ENCODE data around the gene B4GALT3. TPM values are rescaled to one million over a fixed set of nuclear protein-coding genes. Genes with fewer than 3 reads are reported as not detected.

Gene B4GALT3
- total and polyA plus RNA-seq, 5 donors = 16.0 to 21.0 (median 19.6) TPM

DNA sequence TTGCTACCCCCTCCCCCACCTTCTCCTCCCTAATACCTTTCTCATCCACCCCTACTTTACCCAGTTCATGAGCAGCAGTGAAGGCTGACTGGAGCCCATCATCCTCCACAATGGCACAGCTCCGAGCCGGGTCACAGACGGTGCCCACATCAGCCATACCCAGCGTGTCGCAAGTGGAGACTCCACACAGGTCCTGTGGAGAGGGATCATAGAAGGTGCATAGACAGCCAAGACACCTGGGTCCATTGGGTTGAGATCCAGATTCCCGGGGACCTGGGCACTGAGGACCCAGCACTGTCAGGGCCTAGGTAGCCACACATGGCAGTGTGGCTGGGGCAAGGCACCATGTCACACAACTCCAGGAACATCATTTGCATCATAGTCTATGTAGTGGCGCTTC, 18.8 kb upstream of the B4GALT3 start:
- DNase-seq (peak in 2 of 3 donors; percentile 9 to 12), ATAC-seq (no peak)
- Histone ChIP-seq H3K4me3 (ENCODE audit: low read length) (peak overlapping the region; percentile 39), H3K4me1 (ENCODE audit: control insufficient read depth, insufficient read depth, low read length) (peaks cover 16% of the 10 kb centered on the region), H3K27ac (ENCODE audit: low read length) (no peak overlapping the region), H3K27me3 (ENCODE audit: control insufficient read depth, insufficient read depth) (no peaks in the 10 kb centered on the region), H3K9me3 (ENCODE audit: control insufficient read depth, low read length) (no peaks in the 10 kb centered on the region)
- 83% methylated on average over 7 of the region's 7 CpGs for WGBS
- intact Hi-C loops (cut with DNase I) = loop anchor here in 1 of 4 donors (10.0 kb wide), 1 partner anchor 189 kb away; no protein-coding TSS in a partner anchor

DNA sequence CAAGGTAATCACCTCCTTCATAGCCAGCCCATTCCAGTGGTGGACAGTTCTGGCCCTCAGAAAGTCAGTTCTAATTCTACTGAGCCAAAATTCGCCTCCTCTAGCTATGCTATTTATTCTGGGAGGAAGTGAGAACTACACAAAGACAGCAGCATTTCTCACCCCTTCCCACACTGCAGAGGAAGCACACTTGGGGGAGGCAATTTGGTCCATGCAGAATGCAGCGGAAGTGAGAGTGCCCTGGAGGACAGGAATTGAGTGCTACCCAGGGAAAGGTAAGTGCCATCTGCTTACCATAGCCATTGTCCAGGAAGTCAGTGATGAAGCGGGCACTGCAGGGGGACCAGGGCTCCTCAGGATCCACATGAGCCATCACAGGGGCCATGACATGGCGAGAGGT, 17.9 kb upstream of the B4GALT3 start:
- Histone ChIP-seq H3K4me3 (ENCODE audit: low read length) (no peak overlapping the region), H3K27me3 (ENCODE audit: control insufficient read depth, insufficient read depth) (no peaks in the 10 kb centered on the region), H3K27ac (ENCODE audit: low read length) (no peak overlapping the region), H3K9me3 (ENCODE audit: control insufficient read depth, low read length) (no peaks in the 10 kb centered on the region), H3K4me1 (ENCODE audit: control insufficient read depth, insufficient read depth, low read length) (peaks cover 8% of the 10 kb centered on the region)
- intact Hi-C loops (cut with DNase I) = loop anchor here in 1 of 4 donors (10.0 kb wide), 1 partner anchor 190 kb away; no protein-coding TSS in a partner anchor
- ATAC-seq = no peak
- 71% methylated on average over 4 of the region's 4 CpGs for WGBS
- peak in 1 of 3 donors; percentile 21 for DNase-seq

DNA sequence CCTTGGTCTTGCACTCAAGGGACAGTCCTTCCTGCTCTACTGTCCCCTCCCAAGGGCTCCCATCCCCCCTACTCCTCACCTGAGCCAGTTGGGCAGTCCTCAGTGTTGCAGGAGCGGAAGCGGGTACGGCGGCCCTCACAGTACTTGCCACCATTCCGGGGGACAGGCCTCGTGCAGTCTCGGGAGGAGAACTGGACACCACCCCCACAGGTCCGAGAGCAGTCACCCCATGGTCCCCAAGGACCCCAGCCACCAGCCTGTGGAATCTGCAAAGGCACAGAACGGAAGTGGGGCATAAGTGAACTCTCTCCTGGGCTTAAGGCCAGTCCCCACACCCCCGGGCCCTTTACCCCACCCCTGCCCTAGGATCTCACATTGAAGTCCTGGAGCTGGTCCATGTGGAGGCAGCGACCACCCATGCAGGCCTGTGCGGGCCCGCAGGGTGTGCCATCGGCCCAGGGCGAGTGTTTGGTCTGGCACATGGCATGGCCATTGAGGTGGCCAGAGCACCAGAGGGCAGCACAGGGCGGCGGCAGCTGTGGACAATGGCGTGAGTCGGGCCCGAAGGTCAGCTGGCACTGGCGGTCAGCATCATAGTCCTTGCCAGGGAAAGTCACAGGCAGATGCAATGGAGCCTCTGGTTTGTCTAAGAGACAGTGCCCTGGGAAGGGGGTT, 16.4 kb upstream of the B4GALT3 start:
- ATAC-seq (no peak), DNase-seq (peak; percentile 61 to 74 (median 69))
- Histone ChIP-seq H3K4me1 (ENCODE audit: control insufficient read depth, insufficient read depth, low read length) (peaks cover under 1% of the 10 kb centered on the region), H3K9me3 (ENCODE audit: control insufficient read depth, low read length) (no peaks in the 10 kb centered on the region), H3K4me3 (ENCODE audit: low read length) (no peak overlapping the region), H3K27me3 (ENCODE audit: control insufficient read depth, insufficient read depth) (no peaks in the 10 kb centered on the region), H3K27ac (ENCODE audit: low read length) (no peak overlapping the region)
- WGBS = 69% methylated on average over 21 of the region's 21 CpGs
- intact Hi-C loops (cut with DNase I) = loop anchor here in 1 of 4 donors (10.0 kb wide), 1 partner anchor 191 kb away; no protein-coding TSS in a partner anchor

DNA sequence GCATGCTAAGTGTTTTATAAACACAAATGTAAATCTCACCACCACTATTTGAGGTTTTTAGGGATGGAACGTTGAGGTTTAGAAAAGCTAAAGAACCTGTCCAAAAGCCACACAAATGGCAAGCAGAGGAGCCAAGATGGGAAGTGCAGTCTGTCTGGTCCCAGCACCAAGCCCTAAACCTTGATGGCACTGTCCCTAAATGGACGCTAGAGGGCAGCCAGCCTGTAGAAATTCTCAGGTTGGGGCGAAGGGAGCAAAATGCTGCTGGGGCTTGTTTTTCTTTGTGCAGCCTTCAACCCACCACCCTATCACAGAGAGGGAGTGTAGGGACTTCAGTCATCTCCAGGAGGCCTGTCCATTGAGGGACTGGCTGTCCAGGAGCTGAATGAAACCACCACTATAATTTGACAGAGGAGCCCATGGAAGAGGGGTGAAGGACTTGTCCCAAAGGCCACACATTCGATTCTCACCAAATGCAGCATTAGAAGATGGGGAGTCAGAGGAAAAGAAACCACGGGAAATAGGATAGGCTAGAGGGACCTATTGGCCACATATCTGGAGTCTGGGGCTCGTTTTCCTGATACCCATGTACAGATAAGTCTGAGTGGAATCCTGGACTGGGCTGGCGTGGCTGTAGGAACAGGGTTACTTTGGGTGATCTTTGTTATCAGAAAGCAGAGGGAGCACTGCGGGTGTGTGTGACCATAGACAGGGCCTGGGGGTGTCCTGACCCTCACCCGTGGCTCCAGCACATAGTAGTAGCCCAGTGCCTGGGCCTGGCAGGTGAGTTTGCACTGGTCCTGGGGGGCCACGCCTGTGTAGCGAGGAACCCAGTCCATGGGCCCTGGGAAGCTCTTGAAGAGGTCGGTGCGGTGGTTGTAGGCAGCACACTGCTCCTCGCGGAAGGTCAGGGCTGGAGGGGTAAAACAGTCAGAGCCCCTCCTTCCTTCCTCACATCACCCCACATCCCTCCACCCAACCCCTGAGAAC, 15.5 kb upstream of the B4GALT3 start:
- H3K4me1 ChIP-seq (ENCODE audit: control insufficient read depth, insufficient read depth, low read length) = no peaks in the 10 kb centered on the region
- H3K27me3 ChIP-seq (ENCODE audit: control insufficient read depth, insufficient read depth) = no peaks in the 10 kb centered on the region
- DNase-seq (peak in 2 of 3 donors; percentile 71 to 76), ATAC-seq (peak; percentile 12 to 49)
- intact Hi-C loops (cut with DNase I) = loop anchor here in 1 of 4 donors (10.0 kb wide), 1 partner anchor 192 kb away; no protein-coding TSS in a partner anchor
- H3K9me3 ChIP-seq (ENCODE audit: control insufficient read depth, low read length) = no peaks in the 10 kb centered on the region
- H3K27ac ChIP-seq (ENCODE audit: low read length) = no peak overlapping the region
- WGBS = 46% methylated on average over 15 of the region's 15 CpGs
- H3K4me3 ChIP-seq (ENCODE audit: low read length) = no peak overlapping the region

DNA sequence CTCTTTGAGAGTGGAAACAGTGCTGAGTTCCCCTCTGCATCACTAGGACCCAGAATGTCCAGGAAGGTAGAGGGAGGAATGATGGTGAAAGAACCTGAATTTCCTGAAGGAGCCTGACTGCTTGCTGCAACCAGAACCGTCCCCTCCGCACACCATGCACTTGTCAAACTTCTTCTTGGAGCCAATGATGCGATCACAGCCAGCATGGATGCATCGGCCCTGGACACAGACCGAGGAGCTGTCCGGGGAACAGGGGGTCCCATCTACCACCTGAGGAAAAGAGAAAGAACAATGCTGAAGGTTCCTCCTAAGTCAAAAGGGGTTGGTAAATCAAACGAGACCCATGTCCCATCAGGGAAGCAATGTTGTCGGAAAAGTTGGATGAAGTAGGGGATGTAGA, 14.7 kb upstream of the B4GALT3 start:
- intact Hi-C loops (cut with DNase I) = loop anchor here in 1 of 4 donors (10.0 kb wide), 1 partner anchor 193 kb away; no protein-coding TSS in a partner anchor
- Histone ChIP-seq H3K9me3 (ENCODE audit: control insufficient read depth, low read length) (no peaks in the 10 kb centered on the region), H3K4me1 (ENCODE audit: control insufficient read depth, insufficient read depth, low read length) (peaks cover under 1% of the 10 kb centered on the region), H3K4me3 (ENCODE audit: low read length) (no peak overlapping the region), H3K27ac (ENCODE audit: low read length) (no peak overlapping the region), H3K27me3 (ENCODE audit: control insufficient read depth, insufficient read depth) (no peaks in the 10 kb centered on the region)
- DNase-seq = peak in 1 of 3 donors; percentile 52
- no peak for ATAC-seq
- WGBS = 78% methylated on average over 8 of the region's 8 CpGs

DNA sequence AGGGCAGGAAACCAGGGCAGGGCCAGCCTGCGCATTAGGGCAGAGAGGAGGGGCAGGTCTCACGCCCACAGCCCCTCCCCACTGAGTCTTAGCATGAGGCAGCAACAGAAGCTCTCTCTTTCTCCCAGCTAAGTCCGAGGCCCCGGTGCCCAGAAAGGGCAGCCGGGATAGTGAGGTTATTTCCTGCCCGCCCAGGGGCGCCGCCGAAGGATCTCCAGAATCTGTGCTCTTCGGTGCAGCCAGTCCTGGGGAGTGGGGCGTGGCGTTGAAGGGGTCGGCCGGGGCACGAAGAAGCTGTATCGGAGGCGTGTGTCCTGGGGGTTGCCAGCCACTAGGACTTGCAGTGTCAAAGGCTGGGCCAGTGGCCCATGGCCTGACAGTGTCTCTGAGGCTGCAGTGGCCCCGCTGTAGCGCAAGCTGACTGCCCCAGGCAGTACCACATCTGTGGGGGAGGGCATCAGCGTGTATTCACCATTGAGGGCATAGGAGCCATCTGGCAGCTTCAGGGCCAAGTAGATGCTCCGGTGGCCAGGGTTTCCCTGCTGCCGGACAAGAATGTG, 13.7 kb upstream of the B4GALT3 start:
- DNase-seq = peak in 2 of 3 donors; percentile 49 to 51
- Histone ChIP-seq H3K9me3 (ENCODE audit: control insufficient read depth, low read length) (no peaks in the 10 kb centered on the region), H3K4me3 (ENCODE audit: low read length) (no peak overlapping the region), H3K27ac (ENCODE audit: low read length) (no peak overlapping the region), H3K4me1 (ENCODE audit: control insufficient read depth, insufficient read depth, low read length) (peaks cover 3% of the 10 kb centered on the region), H3K27me3 (ENCODE audit: control insufficient read depth, insufficient read depth) (no peaks in the 10 kb centered on the region)
- 67% methylated on average over 22 of the region's 22 CpGs for WGBS
- intact Hi-C loops (cut with DNase I) = loop anchor here in 1 of 4 donors (10.0 kb wide), 1 partner anchor 194 kb away; no protein-coding TSS in a partner anchor
- ATAC-seq = peak in 1 of 2 donors; percentile 2

DNA sequence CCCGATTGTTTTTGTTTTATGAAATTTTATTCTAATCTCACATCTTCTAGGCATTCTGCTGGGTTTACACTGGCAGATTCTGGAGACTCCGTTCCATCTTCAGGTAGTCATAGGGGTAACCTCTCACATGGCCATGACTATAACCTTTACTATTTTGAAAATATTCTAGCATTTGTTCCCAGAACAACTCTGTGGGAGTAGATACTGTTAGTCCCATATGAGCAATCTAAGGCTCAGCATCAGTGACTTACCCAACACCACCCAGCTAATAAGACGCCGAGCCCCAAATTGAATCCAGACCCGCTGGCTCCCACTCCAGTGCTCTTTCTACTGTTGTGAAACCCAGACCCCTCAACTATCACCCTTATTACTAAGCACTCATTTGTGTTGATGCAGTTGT, 11.7 kb upstream of the B4GALT3 start:
- peak in 1 of 3 donors; percentile 17 for DNase-seq
- intact Hi-C loops (cut with DNase I) = no loop called here
- Histone ChIP-seq H3K4me3 (ENCODE audit: low read length) (no peak overlapping the region), H3K27ac (ENCODE audit: low read length) (no peak overlapping the region), H3K27me3 (ENCODE audit: control insufficient read depth, insufficient read depth) (no peaks in the 10 kb centered on the region), H3K9me3 (ENCODE audit: control insufficient read depth, low read length) (no peaks in the 10 kb centered on the region), H3K4me1 (ENCODE audit: control insufficient read depth, insufficient read depth, low read length) (peaks cover 3% of the 10 kb centered on the region)
- ATAC-seq = no peak
- WGBS = 91% methylated on average over 5 of the region's 5 CpGs

DNA sequence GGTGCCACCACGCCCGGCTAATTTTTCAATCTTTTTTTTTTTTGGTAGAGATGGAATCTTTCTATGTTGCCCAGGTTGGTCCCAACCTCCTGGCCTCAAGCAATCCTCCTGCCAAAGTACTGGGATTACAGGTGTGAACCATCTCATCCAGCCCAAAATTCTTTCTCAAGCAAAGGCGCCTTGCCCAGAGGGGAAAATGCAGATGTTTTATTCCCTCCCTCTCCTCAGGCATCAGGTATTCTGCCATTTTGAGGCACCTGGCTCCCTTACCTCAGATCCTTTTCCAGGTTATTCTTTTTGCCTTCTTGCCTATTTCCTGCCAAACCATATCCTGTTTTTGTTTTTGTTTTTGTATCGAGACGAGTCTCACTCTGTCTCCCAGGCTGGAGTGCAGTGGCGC, 11.1 kb upstream of the B4GALT3 start:
- Histone ChIP-seq H3K4me1 (ENCODE audit: control insufficient read depth, insufficient read depth, low read length) (peaks cover 3% of the 10 kb centered on the region), H3K27ac (ENCODE audit: low read length) (no peak overlapping the region), H3K4me3 (ENCODE audit: low read length) (no peak overlapping the region), H3K9me3 (ENCODE audit: control insufficient read depth, low read length) (no peaks in the 10 kb centered on the region), H3K27me3 (ENCODE audit: control insufficient read depth, insufficient read depth) (no peaks in the 10 kb centered on the region)
- WGBS = 80% methylated on average over 6 of the region's 6 CpGs
- ATAC-seq (no peak), DNase-seq (no peak)
- intact Hi-C loops (cut with DNase I) = no loop called here

DNA sequence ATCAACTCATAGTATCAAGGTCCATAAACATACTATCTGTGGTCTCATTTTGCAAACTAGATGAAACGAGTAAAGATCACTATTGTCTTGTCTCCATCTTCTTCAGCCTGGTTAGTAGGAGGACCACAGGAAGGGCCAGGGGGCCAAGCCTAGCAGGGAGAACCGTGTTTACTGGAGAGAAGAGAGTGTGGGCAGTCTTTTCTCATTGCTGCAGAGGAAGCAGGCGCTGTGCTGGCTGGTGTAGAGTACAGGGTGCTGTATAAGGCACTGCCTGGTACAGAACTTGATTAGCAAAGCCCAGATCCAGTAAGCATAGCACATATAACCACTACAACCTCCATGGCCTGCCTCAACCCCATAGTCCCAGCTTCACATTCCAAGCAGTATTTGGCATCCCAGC, 10.0 kb upstream of the B4GALT3 start:
- ATAC-seq (peak in 1 of 2 donors; percentile 17), DNase-seq (peak in 1 of 3 donors; percentile 31)
- Histone ChIP-seq H3K27me3 (ENCODE audit: control insufficient read depth, insufficient read depth) (no peaks in the 10 kb centered on the region), H3K4me3 (ENCODE audit: low read length) (no peak overlapping the region), H3K4me1 (ENCODE audit: control insufficient read depth, insufficient read depth, low read length) (peaks cover 3% of the 10 kb centered on the region), H3K9me3 (ENCODE audit: control insufficient read depth, low read length) (no peaks in the 10 kb centered on the region), H3K27ac (ENCODE audit: low read length) (no peak overlapping the region)
- WGBS = 66% methylated on average over 3 of the region's 3 CpGs
- intact Hi-C loops (cut with DNase I) = no loop called here

DNA sequence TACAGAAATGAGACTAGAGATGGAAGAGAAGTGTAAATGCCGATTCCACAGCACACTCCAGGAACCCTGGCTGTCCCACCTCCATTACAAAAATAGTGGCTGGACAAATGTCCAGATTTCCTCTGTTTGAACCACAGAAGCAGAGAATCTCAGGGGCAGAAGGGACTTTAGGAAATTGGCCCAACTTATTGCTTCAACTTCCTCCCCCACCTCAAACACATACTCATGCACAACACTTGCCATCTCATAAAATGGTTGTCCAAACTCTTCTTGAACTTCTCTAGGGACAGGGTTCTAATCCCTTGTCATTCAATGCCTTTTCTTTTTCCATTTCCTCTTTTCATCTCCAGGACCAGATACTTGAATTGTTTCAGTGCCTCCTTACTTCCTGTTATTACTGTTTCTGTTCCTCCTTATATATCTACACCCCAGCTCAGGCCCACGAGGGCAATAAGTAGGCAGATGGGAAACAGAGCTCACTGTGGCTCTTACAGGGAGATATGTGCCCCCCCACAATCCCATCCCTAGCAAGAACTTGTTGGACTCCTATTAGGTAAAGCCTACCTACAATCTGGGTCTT, 8.5 kb upstream of the B4GALT3 start:
- ATAC-seq (peak; percentile 1 to 6), DNase-seq (peak in 1 of 3 donors; percentile 53)
- WGBS = 19% methylated on average over 2 of the region's 2 CpGs
- Histone ChIP-seq H3K4me3 (ENCODE audit: low read length) (no peak overlapping the region), H3K9me3 (ENCODE audit: control insufficient read depth, low read length) (no peaks in the 10 kb centered on the region), H3K27ac (ENCODE audit: low read length) (peak overlapping the region; percentile 72), H3K27me3 (ENCODE audit: control insufficient read depth, insufficient read depth) (no peaks in the 10 kb centered on the region), H3K4me1 (ENCODE audit: control insufficient read depth, insufficient read depth, low read length) (peaks cover 3% of the 10 kb centered on the region)
- intact Hi-C loops (cut with DNase I) = no loop called here
